ENCODE data around the gene FALEC. TPM values are rescaled to one million over a fixed set of nuclear protein-coding genes. Genes with fewer than 3 reads are reported as not detected.

The FALEC gene
- total RNA-seq, 2 experiments from 2014 or later, result 0.64 TPM; not detected in 1

DNA sequence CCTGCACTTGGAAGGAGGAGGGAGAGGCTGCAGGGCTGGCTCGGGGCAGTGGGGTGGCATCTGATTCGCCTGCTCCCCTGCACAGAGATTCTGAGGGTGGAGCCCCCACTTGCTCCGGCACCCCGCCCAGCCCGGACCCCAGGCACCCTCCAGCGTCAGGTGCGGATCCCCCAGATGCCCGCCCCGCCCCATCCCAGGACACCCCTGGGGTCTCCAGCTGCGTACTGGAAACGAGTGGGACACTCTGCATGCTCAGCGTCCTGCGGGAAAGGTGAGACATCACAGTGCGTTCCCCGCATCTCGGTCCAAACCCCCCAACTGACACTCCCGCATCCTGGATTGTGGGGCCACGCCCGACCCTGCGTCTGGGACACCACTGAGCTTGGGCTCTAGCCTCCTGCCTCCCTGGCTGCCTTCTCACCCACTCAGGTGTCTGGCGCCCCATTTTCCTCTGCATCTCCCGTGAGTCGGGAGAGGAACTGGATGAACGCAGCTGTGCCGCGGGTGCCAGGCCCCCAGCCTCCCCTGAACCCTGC lies 41.6 kb downstream of the FALEC start:
- POLR2A ChIA-PET, result no interaction called here

DNA sequence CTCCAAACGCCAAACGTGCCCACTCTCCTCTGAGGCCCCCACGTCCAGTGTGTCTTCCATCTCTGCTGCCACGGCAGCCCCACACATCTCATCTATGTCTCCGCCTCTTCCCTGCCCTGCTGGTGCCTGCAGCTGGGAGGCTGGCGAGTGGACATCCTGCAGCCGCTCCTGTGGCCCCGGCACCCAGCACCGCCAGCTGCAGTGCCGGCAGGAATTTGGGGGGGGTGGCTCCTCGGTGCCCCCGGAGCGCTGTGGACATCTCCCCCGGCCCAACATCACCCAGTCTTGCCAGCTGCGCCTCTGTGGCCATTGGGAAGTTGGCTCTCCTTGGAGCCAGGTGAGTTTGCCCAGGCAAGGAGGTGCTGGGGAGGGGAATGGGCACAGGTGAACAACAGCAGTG lies 42.3 kb downstream of the FALEC start:
- no peak for DNase-seq
- Mint-ChIP-seq H3K9me3 (no peaks in the 10 kb centered on the region), H3K27me3 (no peaks in the 10 kb centered on the region), H3K27ac (no peak overlapping the region), H3K36me3 (ENCODE audit: low read depth) (peaks cover 1% of the 10 kb centered on the region), H3K4me3 (no peak overlapping the region), H3K4me1 (peaks cover 29% of the 10 kb centered on the region)
- POLR2A ChIA-PET, result no interaction called here
- CTCF ChIA-PET, result interaction anchor here (0.5 to 9.9 kb wide), 5 partner anchors 10 to 121 kb away, joined by 3 to 158 read pairs (median 6); partner anchors contain the start of genes ADAMTSL4, ENSA and MCL1

More for the DNA sequence above, 41.6 kb downstream of the FALEC start:
- no peak for DNase-seq
- Mint-ChIP-seq H3K36me3 (ENCODE audit: low read depth) (peaks cover 1% of the 10 kb centered on the region), H3K27ac (no peak overlapping the region), H3K27me3 (no peaks in the 10 kb centered on the region), H3K4me3 (no peak overlapping the region), H3K4me1 (peaks cover 29% of the 10 kb centered on the region), H3K9me3 (no peaks in the 10 kb centered on the region)
- CTCF ChIA-PET, result interaction anchor here (2.5 to 9.9 kb wide), 3 partner anchors 9 to 66 kb away, joined by 6 to 158 read pairs (median 84); partner anchors contain the start of genes ADAMTSL4 and MCL1

DNA sequence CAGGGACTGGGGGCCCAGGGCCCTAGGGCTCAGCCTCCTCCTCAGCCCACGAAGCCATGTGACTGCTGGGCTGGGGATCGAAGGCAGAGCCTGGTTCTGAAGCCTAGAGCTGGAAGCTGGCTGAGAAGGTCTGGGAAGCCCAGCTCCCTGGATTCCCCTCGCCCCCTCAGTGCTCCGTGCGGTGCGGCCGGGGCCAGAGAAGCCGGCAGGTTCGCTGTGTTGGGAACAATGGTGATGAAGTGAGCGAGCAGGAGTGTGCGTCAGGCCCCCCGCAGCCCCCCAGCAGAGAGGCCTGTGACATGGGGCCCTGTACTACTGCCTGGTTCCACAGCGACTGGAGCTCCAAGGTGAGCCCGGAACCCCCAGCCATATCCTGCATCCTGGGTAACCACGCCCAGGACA lies 42.8 kb downstream of the FALEC start:
- ChIA-PET CTCF (interaction anchor here (0.5 to 9.9 kb wide), 7 partner anchors 10 to 122 kb away, joined by 3 to 158 read pairs (median 6); partner anchors contain the start of genes ADAMTSL4, ECM1, ENSA and MCL1), POLR2A (no interaction called here)
- peaks cover 1% of the 10 kb centered on the region for H3K36me3 Mint-ChIP-seq (ENCODE audit: low read depth)
- no peak for DNase-seq
- H3K4me1 Mint-ChIP-seq, result peaks cover 34% of the 10 kb centered on the region
- H3K9me3 Mint-ChIP-seq, result no peaks in the 10 kb centered on the region
- no peak overlapping the region for H3K27ac Mint-ChIP-seq
- no peak overlapping the region for H3K4me3 Mint-ChIP-seq
- H3K27me3 Mint-ChIP-seq, result no peaks in the 10 kb centered on the region

DNA sequence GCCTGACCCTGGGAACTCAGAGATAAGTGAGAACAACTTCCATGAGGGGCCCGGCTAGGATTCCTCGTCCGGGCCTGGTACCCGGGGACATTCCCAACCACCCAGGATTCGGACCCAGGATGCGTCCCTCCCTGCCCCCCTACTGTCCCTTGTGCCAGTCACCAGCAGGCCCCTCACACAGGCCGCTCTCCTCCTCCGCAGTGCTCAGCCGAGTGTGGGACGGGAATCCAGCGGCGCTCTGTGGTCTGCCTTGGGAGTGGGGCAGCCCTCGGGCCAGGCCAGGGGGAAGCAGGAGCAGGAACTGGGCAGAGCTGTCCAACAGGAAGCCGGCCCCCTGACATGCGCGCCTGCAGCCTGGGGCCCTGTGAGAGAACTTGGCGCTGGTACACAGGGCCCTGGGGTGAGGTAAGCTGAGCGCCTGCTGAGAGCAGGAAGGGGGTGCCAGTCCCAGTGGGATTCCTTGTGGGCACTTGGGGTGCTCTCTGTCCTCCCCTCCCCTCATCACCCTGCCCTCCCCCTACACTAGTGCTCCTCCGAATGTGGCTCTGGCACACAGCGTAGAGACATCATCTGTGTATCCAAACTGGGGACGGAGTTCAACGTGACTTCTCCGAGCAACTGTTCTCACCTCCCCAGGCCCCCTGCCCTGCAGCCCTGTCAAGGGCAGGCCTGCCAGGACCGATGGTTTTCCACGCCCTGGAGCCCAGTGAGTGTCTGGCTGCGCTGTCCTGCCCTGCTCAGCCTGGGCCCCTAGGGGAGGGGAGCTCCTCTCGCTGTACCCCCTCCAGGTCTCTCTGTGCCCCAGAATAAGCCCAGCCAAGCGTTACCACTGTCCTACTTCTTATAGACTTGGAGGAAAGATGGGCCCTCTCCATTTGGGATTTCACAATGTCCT lies 43.5 kb downstream of the FALEC start:
- H3K27ac Mint-ChIP-seq, result no peak overlapping the region
- CTCF ChIA-PET, result interaction anchor here (0.6 to 9.9 kb wide), 17 partner anchors 11 to 382 kb away, joined by 3 to 158 read pairs (median 6); partner anchors contain the start of genes ADAMTSL4, CA14, ECM1 and ENSA
- no peak for DNase-seq
- H3K4me3 Mint-ChIP-seq, result no peak overlapping the region
- peaks cover 41% of the 10 kb centered on the region for H3K4me1 Mint-ChIP-seq
- no peaks in the 10 kb centered on the region for H3K27me3 Mint-ChIP-seq
- no peaks in the 10 kb centered on the region for H3K9me3 Mint-ChIP-seq
- peaks cover 1% of the 10 kb centered on the region for H3K36me3 Mint-ChIP-seq (ENCODE audit: low read depth)
- POLR2A ChIA-PET, result interaction anchor here (5.1 kb wide), 1 partner anchor 14 kb away, joined by 41 read pairs; no protein-coding TSS in a partner anchor

DNA sequence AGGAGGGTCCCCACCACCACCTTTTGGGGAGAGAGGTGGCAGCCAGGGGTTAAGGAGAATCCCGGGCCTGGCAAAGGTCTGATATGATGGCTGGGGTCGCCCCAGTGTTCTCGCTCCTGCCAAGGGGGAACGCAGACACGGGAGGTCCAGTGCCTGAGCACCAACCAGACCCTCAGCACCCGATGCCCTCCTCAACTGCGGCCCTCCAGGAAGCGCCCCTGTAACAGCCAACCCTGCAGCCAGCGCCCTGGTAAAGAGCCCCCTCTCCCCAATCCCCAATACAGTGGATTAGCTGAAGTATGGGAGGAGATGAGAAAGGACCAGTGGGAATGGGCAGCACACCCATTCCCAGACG lies 44.1 kb downstream of the FALEC start:
- CTCF ChIA-PET, result interaction anchor here (0.6 to 9.9 kb wide), 16 partner anchors 12 to 381 kb away, joined by 3 to 158 read pairs (median 6); partner anchors contain the start of genes ADAMTSL4, CA14, ECM1 and MCL1
- peaks cover 1% of the 10 kb centered on the region for H3K36me3 Mint-ChIP-seq (ENCODE audit: low read depth)
- no peak for DNase-seq
- H3K9me3 Mint-ChIP-seq, result no peaks in the 10 kb centered on the region
- H3K27ac Mint-ChIP-seq, result no peak overlapping the region
- H3K4me1 Mint-ChIP-seq, result peaks cover 47% of the 10 kb centered on the region
- no peak overlapping the region for H3K4me3 Mint-ChIP-seq
- POLR2A ChIA-PET, result interaction anchor here (5.1 kb wide), 1 partner anchor 13 kb away, joined by 41 read pairs; no protein-coding TSS in a partner anchor
- no peaks in the 10 kb centered on the region for H3K27me3 Mint-ChIP-seq

DNA sequence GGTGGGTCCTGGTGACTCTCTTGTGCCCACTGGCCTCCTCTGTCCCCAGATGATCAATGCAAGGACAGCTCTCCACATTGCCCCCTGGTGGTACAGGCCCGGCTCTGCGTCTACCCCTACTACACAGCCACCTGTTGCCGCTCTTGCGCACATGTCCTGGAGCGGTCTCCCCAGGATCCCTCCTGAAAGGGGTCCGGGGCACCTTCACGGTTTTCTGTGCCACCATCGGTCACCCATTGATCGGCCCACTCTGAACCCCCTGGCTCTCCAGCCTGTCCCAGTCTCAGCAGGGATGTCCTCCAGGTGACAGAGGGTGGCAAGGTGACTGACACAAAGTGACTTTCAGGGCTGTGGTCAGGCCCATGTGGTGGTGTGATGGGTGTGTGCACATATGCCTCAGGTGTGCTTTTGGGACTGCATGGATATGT lies 44.5 kb downstream of the FALEC start:
- Mint-ChIP-seq H3K4me3 (peak overlapping the region; percentile 84), H3K36me3 (ENCODE audit: low read depth) (peaks cover 4% of the 10 kb centered on the region), H3K27ac (peak overlapping the region; percentile 98), H3K27me3 (no peaks in the 10 kb centered on the region), H3K4me1 (peaks cover 51% of the 10 kb centered on the region), H3K9me3 (no peaks in the 10 kb centered on the region)
- peak; percentile 83 for DNase-seq
- POLR2A ChIA-PET, result interaction anchor here (4.9 to 5.1 kb wide), 2 partner anchors 13 to 18 kb away, joined by 41 to 50 read pairs; partner anchors contain the start of gene MCL1
- CTCF ChIA-PET, result interaction anchor here (0.6 to 9.9 kb wide), 30 partner anchors 12 to 439 kb away, joined by 3 to 158 read pairs (median 5); partner anchors contain the start of genes ADAMTSL4, CA14, ECM1 and ENSA

DNA sequence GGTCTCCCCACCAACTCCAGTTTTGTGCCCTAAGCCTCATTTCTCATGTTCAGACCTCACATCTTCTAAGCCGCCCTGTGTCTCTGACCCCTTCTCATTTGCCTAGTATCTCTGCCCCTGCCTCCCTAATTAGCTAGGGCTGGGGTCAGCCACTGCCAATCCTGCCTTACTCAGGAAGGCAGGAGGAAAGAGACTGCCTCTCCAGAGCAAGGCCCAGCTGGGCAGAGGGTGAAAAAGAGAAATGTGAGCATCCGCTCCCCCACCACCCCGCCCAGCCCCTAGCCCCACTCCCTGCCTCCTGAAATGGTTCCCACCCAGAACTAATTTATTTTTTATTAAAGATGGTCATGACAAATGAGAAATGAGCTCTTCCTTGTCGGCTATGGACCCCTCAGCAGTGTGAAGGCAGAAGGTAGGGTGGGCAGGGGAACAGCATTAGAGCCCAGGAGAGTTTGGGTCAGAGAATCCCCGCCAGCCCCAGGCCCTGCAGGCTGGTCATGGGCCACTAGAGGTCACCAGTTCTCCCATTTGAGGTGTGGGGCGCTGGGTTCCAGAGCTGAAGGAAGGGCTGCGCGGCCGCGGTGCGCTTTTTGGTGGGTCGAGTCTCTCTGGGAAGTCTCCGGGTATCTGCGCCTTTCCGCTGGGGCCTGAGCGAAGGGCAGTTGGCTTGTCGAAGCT lies 45.2 kb downstream of the FALEC start:
- Mint-ChIP-seq H3K36me3 (ENCODE audit: low read depth) (peaks cover 5% of the 10 kb centered on the region), H3K9me3 (no peaks in the 10 kb centered on the region), H3K4me3 (peak overlapping the region; percentile 84), H3K27ac (peak overlapping the region; percentile 98), H3K27me3 (no peaks in the 10 kb centered on the region), H3K4me1 (peaks cover 52% of the 10 kb centered on the region)
- ChIA-PET CTCF (interaction anchor here (0.6 to 9.9 kb wide), 48 partner anchors 13 to 438 kb away, joined by 3 to 158 read pairs (median 4); partner anchors contain the start of genes ADAMTSL4, CA14, ECM1 and ENSA), POLR2A (interaction anchor here (1.1 to 5.1 kb wide), 3 partner anchors 12 to 69 kb away, joined by 3 to 50 read pairs (median 41); partner anchors contain the start of genes ENSA and MCL1)
- DNase-seq, result peak; percentile 88

DNA sequence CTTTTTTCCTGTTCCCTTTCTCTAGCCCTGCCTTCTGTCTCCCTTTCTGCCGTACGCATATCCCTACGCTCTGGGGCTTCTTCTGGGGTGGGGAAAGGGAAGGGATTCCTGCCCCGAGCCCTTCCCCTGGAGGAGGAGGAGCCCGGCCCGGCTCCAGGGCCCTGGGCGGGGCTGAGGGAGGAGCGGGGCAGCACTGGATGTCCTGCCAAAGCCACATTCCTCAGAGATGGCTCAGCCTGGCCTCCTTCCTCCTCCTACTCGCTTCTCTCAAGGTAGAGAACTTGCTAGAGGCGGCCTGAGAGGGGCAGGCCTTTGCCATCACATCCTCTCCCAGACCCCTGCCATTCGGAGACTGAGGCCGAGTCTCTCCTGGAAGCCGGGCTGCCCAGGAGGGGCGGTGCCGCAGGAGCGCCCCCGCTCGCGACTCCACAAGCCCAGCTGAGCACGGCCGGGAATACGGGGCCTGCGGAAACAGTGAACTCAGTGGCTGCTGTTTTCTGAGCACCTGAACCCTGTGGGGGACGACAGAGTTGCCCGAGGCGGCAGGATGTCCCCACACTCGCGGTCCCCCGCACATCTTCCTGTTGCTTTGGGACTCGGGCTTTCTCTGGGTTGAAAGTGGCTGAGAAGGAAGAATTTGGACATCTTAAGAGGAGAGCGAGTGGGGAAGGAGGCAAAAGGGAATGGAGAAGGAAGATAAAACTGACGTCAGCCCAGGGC lies 45.9 kb downstream of the FALEC start:
- H3K27me3 Mint-ChIP-seq, result no peaks in the 10 kb centered on the region
- H3K27ac Mint-ChIP-seq, result peak overlapping the region; percentile 98
- peak; percentile 69 for DNase-seq
- H3K36me3 Mint-ChIP-seq (ENCODE audit: low read depth), result peaks cover 9% of the 10 kb centered on the region
- no peaks in the 10 kb centered on the region for H3K9me3 Mint-ChIP-seq
- POLR2A ChIA-PET, result interaction anchor here (0.5 to 5.1 kb wide), 4 partner anchors 11 to 675 kb away, joined by 3 to 50 read pairs (median 22); partner anchors contain the start of genes ENSA and MCL1
- H3K4me3 Mint-ChIP-seq, result peak overlapping the region; percentile 84
- peaks cover 59% of the 10 kb centered on the region for H3K4me1 Mint-ChIP-seq
- CTCF ChIA-PET, result interaction anchor here (0.5 to 9.9 kb wide), 39 partner anchors 13 to 498 kb away, joined by 3 to 158 read pairs (median 4); partner anchors contain the start of genes ADAMTSL4, CDC42SE1, ENSA and GOLPH3L

DNA sequence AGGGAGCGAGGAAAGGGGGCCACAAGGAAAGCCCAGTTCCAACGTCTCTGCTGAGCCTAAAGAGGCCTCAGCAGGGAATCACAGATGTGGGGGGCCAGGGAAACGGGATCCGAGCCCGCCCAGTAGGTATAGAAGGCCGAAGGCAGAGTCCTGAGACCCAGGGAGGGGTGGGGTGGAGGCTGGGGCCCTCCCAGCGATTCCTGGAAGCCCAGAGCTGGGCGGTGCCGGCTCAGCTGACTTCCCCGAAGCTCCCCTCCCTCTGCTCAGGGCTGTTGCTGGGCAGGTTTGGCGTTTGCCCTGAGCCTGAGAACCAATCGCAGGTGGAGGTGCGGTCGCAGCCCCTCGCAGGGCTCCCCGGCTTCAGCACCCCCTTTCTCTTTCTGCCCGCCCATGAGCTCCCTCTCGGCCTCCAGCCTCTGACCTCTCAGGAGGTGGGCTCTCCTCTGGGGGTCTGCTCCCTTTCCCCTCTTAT lies 46.5 kb downstream of the FALEC start:
- POLR2A ChIA-PET, result interaction anchor here (0.5 to 5.1 kb wide), 3 partner anchors 11 to 676 kb away, joined by 3 to 50 read pairs (median 41); partner anchors contain the start of gene MCL1
- peak overlapping the region; percentile 98 for H3K27ac Mint-ChIP-seq
- H3K4me1 Mint-ChIP-seq, result peaks cover 65% of the 10 kb centered on the region
- peak overlapping the region; percentile 84 for H3K4me3 Mint-ChIP-seq
- CTCF ChIA-PET, result interaction anchor here (0.5 to 9.9 kb wide), 12 partner anchors 12 to 497 kb away, joined by 3 to 158 read pairs (median 4); partner anchors contain the start of genes CDC42SE1, ENSA, GOLPH3L and MCL1
- H3K9me3 Mint-ChIP-seq, result no peaks in the 10 kb centered on the region
- DNase-seq, result peak; percentile 93
- H3K27me3 Mint-ChIP-seq, result no peaks in the 10 kb centered on the region
- H3K36me3 Mint-ChIP-seq (ENCODE audit: low read depth), result peaks cover 11% of the 10 kb centered on the region

DNA sequence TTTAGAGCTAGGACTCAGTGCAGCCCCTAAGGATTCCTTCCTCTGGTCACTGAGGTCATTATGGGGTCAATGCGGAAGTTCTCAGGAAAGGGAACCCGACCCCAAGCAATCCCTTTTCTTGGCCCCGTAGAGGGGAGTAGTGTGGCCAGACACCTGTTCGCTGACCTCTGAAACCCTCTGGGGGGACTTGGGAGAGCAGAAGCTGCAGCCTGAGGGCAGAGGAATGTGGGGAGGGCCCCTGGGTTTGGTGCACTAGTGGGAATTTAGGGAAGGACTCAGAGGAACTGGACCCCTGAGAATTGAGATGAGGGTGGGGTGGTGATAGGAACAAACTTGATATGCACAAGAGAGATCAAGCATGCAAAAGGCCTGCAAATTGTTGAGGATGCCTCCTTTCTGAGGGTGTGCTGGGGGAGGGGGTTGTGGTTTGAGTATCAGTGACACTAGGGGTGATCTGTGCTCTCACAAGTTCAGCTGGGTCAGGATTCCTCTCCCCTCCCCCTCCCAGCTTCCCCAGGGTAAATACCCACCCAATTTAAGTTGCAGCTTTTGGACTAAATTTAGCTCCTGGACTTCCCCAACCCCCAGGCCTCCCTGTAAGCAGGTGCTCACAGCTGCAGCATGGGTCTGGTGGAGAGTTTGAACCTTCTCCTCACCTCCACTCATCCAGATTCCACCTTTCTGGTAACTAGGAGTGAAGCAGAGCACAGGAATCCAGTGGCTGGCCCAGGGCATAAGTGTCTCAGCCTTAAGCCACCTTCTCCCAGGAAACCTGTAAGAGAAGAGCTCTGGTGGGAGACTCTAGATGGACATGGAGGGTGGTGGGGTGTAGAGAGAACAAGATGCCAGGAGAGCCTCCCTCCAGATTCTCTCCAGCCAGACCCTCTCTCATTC lies 47.1 kb downstream of the FALEC start:
- peak overlapping the region; percentile 98 for H3K27ac Mint-ChIP-seq
- ChIA-PET POLR2A (interaction anchor here (0.5 to 5.1 kb wide), 4 partner anchors 10 to 50 kb away, joined by 3 to 50 read pairs (median 22); partner anchors contain the start of gene MCL1), CTCF (interaction anchor here (0.5 to 9.9 kb wide), 13 partner anchors 11 to 496 kb away, joined by 3 to 158 read pairs (median 4); partner anchors contain the start of genes CDC42SE1, GOLPH3L and MCL1)
- peaks cover 11% of the 10 kb centered on the region for H3K36me3 Mint-ChIP-seq (ENCODE audit: low read depth)
- peak overlapping the region; percentile 84 for H3K4me3 Mint-ChIP-seq
- H3K27me3 Mint-ChIP-seq, result no peaks in the 10 kb centered on the region
- peaks cover 72% of the 10 kb centered on the region for H3K4me1 Mint-ChIP-seq
- no peaks in the 10 kb centered on the region for H3K9me3 Mint-ChIP-seq
- DNase-seq, result peak; percentile 85

Measured in activated CD4-positive, alpha-beta T cell treated with anti-CD3 and anti-CD28 coated beads, Interleukin-2, amount 10 ng/mL, durations not matched to agents 7 days and 5 days (primary cell).